GM21381 (cell line): ENCODE measurements around the gene CCDC121.
"Not testable (repeated sequence)": the region's sequence is repeated elsewhere in the genome, so short reads cannot be mapped to it uniquely, and the experiment has no call there.

Source experiments
- ATAC-seq: cut with Tn5 transposase; IDR thresholded peaks from one replicate; pipeline ENCODE4 v1.9.1; 2021; ENCODE audit warnings: mild to moderate bottlenecking, moderate library complexity; ENCODE audit not compliant: unreplicated experiment

The CCDC121 gene

DNA sequence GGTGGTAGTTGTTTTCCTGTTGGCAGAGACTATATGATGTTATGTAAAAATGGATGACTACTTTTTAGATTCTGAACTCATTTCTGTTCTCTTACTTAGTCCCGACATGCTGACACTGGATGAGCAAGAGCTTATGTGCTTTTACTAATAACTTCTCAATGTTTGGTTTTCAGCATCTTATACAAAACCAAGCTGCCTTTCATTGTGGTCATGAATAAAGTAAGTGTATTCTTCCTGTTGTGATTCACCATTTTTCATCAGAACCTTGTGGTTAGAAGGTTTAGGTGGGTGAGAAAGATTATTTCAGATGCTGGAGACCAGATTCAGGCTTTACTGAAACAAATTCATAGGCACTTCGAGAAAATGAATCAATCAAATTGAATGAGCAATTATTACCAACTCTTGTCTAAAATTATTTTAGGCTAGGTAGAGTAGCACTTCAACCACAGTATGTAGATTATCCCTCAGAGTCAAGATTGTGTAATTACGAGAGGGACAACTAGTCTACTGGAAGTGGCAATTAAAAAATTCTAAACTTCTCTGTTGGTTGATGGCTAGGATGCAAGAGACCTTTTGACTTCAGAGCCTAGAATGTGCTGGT lies 9.3 kb upstream of the CCDC121 start:
- ATAC-seq, result no peak

DNA sequence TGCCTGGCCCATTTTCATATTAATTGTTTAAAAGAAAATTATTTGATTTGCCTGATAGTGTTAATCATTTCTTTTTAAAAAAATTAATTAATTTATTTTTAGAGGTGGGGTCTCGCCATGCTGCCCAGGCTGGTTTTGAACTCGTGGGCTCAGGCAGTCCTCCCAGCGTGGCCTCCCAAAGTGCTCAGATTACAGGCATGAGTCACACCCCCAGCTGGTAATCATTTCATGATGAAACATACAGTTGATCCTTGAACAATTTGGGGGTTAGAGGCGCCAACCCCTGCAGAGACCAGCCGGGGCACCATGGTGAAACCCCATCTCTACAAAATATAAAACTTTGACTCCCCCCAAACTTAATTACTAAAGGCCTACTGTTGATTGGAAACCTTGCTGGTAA lies 8.0 kb upstream of the CCDC121 start:
- no peak for ATAC-seq

DNA sequence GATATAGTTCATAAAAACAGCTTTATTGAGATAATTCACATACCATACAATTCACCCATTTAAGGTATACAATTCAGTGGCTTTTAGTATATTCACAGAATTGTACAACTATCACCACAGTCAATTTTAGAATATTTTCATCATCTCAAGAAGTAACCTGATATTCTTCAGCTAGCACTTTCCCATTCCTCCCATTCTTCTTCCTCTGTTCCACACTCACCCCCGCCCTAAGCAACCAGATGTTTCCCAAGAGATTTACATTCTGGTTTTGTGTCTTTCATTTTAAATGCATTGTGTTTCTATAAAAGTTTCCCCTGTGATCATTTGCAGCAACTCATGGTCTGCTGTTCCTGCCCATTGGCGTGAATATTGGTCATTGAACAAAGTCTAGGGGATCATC lies 5.5 kb upstream of the CCDC121 start:
- no peak for ATAC-seq

DNA sequence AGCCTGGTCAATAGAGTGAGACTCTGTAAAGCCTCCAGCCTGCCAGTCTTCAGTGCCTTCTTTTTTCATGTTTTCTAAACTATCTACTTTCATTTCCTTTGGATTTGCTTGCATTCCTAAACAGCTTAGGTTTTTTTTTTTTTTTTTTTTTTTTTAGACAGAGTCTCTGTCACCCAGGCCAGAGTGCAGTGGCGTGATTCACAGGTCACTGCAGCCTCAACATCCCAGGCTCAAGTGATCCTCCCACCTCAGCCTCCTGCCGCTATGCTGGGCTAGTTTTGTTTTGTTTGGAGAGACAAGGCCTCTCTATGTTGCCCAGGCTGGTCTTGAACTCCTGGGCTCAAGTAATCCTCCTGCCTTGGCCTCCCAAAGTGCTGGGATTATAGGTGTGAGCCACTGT lies 1.4 kb upstream of the CCDC121 start:
- not testable (repeated sequence) for ATAC-seq

DNA sequence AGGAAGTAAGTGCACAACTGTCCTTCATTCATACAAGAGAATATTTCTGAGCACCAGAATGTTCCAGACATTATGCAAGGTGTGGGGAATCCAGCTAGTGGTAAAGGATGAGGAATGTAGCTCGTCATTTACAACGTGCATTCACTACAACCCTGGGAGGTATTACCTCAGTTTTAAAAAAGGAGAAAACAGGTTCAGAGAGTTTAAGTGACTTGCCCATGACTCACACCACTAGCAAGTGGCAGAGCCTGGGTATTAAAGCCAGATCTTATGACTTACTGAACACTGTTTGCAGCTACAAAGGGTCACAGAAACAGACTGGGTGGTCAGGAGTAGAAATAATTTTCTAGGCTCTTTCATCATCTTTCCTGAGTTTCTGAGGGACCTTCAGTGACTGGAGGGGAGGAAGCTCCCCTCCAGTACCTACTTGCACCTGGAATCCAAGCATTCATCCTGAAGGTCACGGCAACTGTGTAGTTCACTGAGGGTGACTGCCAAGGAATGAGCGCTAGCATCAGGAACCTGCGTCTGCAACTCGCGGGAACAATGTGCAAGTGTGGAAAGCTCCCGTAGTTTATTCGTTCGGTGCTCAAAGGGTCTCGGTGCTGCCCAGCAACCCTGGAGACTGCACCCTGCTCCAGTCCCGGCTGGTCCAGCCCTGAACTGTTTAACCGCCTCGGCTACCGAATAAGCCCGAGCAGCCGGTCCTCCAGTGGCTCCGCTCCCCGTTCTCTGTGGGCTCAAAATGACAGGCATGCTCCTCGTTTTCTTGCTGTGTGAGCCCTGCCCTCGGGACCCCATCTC lies 647 bp downstream of the CCDC121 start:
- peak; percentile 2 for ATAC-seq

DNA sequence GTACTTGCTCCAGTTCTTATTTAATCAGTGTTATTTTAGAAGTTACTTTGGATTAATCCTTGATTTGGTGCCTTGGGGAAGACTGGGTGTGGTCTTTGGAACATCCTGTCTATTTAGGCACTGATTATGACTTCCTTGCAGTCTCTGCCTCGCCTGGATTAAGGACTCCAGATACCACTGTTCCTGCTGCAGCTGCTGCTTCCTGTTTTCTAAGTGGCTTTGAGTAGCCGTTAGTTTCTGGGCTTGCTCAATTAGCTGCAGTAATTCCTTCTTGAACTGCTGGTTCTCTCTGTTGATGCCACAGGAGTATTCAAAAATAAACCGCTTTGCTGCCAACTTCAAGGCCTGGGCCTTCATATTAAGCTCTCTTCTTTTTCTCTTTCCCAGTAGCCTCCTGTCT lies 1.9 kb downstream of the CCDC121 start:
- ATAC-seq, result not testable (repeated sequence)

DNA sequence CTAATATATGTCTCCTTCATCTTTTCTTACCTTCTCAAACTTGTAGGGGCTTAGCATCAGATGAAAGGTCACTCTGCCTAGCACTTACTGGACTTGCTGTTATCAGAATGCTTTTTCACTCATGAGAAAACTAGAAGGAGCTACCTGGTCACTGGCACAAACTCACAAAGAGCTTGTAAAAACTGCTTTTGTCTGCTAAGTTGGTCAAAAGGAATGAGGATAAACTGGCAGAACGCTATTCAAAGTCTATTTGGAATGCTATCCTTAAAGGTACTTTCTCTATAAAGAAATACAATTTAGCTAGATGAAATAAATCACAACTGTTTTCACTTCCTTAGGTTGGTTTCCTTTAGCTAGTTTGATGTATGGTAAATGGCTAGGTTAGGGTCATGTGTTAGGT lies 2.5 kb downstream of the CCDC121 start:
- not testable (repeated sequence) for ATAC-seq

DNA sequence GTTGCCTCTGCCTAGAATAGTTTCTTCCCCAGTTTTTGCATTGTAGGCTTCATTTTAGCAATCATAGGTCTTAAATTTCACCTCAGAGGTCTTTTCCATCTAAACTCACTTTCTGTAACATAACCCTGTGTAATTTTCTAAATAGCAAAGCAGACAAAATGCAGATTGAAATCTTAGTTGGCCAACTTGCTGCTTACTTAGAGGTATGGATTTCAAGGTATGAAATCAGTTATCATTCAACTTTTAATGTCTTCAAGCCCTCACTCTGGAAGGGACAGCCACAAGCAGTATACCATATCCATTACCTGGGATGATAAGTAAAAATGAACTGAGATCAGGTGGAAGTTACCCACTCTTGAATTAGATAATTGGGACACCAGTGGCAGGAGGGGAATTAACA lies 3.9 kb downstream of the CCDC121 start:
- ATAC-seq, result no peak

DNA sequence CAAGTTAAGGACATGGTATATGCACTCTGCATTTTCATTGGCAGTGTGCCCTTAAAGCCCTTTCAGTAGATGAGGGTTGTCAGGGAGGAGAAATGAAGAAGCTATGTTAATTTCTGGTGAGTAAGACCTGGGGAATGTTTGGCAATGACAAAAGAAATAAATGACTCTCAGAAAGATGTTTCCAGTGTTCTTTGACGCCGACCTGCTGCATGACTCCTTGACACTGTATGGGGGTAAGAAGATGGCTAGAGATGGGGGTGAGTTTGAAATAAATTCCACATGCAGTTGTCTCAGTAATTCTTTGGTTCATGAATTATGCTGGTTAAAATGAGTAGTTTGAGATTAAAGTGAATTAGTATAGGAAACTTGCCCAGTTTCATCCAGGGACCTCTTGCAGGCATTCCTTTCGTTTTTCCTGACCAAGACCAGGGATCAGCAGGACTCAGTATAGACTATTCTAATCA lies 5.9 kb downstream of the CCDC121 start:
- ATAC-seq, result no peak

DNA sequence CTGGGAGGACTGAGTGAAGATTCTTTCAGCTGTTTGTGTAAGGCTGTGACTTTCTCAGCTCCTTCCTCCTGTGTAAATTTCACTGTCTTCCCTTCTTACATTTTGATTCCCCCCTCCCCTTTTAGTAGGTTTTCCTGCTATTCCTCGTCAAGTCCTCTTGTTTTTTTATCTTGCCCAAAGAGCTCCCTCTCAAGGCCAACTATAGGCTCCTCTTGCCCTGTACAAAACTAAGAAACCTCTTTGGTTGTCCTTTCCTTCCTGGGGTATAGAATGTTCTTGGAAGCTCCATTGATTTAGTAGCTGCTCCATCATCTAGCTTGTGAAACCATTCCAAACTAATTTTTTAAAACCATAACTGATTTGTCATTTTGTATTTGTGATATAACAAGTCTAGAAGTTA lies 7.3 kb downstream of the CCDC121 start:
- no peak for ATAC-seq

DNA sequence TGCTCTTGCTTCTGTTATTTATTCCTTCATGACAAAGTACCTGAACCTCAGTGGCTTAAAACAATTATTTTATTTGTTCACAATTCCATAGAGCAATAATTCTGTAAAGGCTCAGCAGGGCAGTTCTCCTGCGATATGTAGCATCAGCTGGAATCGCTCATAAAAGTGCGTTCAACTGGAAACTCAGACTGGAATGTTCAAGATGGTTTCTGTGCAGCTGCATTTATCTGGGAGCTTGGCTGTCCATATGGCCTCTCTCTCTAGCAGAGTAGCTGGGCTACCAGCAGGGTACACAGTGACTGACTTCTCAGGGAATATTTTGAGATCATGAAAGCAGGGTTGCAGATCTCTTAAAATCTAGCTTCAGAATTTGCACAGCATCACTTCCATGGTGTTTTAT lies 13.5 kb downstream of the CCDC121 start:
- ATAC-seq, result no peak

DNA sequence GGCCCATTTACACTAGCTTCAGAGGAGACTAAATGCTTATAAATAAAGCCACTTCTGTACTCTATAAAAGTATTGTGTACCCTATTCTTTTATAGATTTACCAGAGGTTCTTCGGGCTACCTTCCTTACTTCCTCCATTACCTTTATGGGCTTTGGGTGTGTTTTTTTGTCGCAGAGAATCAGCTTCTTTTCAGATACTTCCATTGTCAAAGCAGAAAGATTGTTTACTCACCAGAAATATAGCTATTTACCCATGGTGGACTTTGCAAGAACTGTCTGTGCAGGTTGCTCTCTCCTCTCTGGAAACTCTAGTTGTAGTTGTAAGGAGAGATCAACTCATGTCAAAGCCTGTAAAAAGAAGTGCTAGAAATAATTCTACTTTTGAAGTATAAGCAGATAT lies 14.8 kb downstream of the CCDC121 start:
- no peak for ATAC-seq

DNA sequence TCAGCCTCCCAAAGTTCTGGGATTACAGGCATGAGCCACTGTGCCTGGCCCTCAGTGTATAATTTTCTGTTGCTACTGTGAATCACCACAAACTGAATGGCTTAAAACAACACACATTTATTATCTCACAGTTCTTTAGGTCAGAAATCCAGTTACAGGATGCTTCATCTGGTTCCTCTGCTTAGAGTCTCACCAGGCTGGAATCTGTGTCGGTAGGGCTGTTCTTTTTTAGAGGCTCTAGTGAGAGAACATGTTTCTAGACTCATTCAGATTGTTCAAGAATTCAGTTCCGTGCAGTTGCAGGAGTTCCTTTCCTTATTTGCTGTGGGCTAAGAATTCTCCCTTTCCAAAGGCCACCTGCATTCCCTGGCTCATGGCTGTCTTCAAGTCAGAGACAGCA lies 22.2 kb downstream of the CCDC121 start:
- ATAC-seq, result no peak

DNA sequence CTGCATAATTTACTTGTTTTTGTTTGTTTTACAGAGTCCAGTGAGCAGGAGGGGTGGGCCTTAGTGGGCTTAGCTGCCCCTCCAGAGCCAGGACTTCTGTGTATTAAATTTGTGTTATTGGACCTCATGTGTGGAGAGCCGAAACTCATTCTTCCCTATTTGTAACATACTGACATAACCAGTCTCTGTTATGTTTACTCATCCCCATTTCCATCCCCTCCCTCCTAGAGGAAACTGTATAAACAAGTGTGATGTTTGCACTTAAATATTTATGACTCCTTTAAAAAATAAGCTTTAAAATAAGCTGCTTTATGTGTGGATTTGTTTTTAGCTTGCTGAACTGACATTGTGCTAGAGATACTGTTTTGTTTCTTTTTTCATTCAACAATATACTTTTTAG lies 32.2 kb downstream of the CCDC121 start:
- no peak for ATAC-seq

DNA sequence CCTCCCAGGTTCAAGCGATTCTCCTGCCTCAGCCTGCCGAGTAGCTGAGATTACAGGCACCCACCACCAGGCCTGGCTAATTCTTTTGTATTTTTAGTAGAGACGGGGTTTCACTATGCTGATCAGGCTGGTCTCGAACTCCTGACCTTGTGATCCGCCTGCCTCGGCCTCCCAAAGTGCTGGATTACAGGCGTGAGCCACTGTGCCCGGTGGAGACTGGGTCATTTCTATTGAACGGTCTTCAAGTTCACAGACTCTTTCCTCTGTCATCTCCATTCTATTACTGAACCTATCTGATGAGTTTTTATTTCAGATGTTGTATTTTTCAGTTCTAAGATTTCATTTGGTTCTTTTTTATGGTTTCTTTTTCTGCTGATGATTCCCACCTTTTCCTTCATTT lies 33.4 kb downstream of the CCDC121 start:
- not testable (repeated sequence) for ATAC-seq

DNA sequence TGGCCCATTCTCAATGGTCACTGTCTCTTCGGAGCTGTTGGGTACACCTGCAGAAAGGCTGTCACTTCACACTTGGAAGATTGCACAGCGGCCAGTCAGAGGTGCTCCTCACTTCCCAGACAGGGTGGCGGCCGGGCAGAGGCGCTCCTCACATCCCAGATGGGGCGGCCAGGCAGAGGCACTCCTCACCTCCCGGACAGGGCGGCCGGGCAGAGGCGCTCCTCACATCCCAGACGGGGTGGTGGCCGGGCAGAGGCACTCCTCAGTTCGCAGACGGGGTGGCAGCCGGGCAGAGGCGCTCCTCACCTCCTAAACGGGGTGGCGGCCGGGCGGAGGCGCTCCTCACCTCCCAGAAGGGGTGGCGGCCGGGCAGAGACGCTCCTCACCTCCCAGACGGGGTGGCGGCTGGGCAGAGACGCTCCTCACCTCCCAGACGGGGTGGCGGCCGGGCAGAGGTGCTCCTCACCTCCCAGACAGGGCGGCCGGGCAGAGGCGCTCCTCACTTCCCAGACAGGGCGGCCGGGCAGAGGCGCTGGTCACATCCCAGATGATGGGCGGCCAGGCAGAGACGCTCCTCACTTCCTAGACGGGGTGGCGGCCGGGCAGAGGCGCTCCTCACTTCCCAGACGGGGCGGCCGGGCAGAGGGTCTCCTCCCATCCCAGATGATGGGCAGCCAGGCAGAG lies 34.6 kb downstream of the CCDC121 start:
- ATAC-seq, result not testable (repeated sequence)

DNA sequence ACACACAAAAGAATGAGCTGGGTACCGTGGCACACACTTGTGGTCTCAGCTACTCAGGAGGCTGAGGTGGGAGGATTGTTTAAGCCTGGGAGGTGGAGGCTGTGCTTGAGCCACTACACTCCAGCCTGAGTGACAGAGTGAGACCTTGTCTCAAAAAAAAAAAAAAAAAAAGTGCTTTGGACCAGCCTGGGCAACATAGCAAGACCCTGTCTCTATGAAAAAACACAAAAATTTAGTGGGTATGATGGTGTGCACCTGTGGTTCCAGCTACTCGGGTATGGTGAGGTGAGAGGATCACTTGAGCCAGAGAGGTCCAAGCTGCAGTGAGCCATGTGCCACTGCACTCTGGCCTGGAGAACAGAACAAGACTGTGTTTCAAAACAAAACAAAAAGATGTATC lies 35.6 kb downstream of the CCDC121 start:
- no peak for ATAC-seq

DNA sequence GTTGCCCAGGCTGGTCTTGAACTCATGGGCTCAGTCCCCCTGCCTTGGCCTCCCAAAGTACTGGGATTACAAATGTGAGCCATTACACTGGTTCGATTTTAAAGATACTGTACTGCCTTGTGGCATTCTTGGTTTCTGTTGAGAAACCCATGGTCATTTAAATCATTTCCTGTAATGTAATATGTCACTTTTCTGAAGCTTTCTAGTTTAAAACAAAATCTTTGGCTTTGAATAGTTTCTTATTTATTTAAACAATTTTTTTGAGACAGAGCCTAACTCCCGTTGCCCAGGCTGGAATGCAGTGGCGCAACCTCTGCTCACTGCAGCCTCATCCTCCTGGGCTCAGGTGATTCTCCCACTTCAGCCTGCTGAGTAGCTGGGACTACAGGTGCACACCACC lies 37.1 kb downstream of the CCDC121 start:
- ATAC-seq, result no peak

DNA sequence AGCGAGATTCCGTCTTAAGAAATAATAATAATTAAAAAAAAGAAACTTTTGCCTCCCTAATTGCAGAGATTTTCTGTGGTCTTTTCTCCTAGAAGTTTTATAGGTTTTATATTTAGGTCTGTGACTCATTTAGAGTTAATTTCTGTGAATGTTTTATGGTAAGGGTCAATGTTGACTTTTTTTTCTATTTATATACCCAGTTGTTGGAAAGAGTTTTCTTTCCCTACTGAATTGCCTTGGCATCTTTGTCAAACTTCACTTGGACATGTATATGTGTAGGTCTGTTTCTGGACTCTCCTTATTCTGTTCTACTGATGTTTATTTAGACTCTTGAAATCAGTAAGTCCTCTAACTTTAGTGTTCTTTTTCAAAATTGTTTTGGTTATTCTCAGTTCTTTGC lies 40.5 kb downstream of the CCDC121 start:
- no peak for ATAC-seq

DNA sequence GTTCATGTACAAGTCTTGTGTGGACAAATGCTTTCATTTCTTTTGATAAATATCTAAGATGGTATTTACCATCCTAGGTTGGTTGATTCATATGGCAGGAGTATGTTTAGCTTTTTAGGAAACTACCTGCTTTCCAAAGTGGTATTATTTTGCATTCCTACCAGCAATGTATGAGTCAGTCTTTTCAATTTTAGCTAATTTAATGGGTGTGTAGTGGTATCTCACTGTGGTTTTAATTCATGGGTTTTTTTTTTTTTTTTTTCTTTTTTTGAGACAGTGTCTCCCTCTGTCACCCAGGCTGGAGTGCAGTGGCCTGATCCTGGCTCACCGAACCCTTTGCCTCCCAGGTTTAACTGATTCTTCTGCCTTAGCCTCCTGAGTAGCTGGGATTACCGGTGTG lies 41.8 kb downstream of the CCDC121 start:
- no peak for ATAC-seq

DNA sequence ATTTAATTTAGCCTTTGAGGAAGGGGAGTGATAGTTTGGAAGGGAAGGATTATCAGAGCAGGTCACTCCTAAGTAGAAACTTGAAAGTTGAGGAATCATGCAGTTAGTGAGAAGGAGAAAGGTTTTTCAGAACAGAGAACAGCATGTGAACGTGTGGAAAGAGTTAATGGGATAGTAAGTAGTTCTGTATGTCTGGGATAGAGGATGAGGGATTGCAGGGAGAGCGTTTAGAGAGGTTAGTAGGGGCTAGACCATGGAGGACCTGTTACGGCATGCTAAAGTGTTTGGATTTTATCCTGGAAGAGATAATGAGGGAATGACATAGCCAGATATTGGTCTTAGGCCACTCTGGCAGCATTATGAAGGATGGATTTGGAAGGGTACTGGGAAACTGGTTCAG lies 44.2 kb downstream of the CCDC121 start:
- ATAC-seq, result no peak

DNA sequence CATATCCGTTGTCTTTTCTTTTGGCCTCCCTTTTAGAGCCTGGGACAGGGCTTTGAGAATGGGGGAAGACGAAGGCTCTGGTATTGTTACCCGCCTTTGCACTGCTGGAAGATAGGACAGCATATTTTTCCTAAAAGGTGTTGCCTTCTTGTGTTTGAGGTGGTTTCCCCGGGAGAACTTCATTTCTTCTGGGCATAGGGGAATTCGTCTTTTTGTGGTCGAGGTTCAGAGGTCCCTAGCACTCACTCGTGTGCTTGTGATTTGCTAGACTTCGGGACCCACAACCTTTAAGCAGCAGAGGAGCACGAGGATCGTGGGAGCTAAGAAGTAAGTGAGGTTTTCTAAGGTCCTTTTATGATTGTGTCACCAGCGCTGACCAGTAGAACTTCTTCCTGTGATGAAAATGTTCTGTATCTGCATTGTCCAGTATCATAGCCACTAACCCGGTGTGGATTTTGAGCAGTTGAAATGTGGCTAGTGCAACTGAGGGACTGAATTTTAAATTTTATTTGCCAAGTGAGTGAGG lies 45.4 kb downstream of the CCDC121 start:
- ATAC-seq, result no peak
